K562 (cell line): Measurements from ENCODE around the gene ZNF335. TPM values are rescaled to one million over a fixed set of nuclear protein-coding genes. Genes with fewer than 3 reads are reported as not detected.

ENCODE experiments used
- BCL6 ChIP-seq: fragments of 250-450 bp; sonication (Bioruptor Pico); IDR thresholded peaks from 2 replicates; pipeline ENCODE4 v1.4.0; 2020
- BHLHE40 ChIP-seq: IDR thresholded peaks from 2 replicates; pipeline ENCODE4 v1.6.1; 2011; ENCODE audit warnings: low read length, improper control_type of control experiment
- BRD4 ChIP-seq: fragments of 200-600 bp; sonication (generic); IDR thresholded peaks from 2 replicates; pipeline ENCODE4 v1.6.1; 2017; ENCODE audit warnings: inconsistent platforms
- CHD4 ChIP-seq: fragments of 200-600 bp; sonication (generic); IDR thresholded peaks from 3 replicates; pipeline ENCODE4 v1.6.1; 2012; ENCODE audit warnings: low read depth, mild to moderate bottlenecking, mixed read lengths, low read length, inconsistent platforms; ENCODE audit not compliant: insufficient read depth, insufficient replicate concordance, poor library complexity, severe bottlenecking
- FOXK2 ChIP-seq, 2 experiments: fragments of 450-650 bp; IDR thresholded peaks in 1 of 2; conservative IDR thresholded peaks in 1 of 2; 2 replicates each; pipeline ENCODE4 v1.6.1; 2016; ENCODE audit warnings: low read depth in 2 of 2, mild to moderate bottlenecking in 1 of 2
- GATAD2B ChIP-seq: fragments of 450-650 bp; IDR thresholded peaks from 2 replicates; pipeline ENCODE4 v1.6.1; 2017; ENCODE audit warnings: mild to moderate bottlenecking, borderline replicate concordance
- MYC ChIP-seq, 2 experiments: fragments of 250-450 bp in 1 of 2; sonication (Bioruptor Pico) in 1 of 2; IDR thresholded peaks; 2 replicates each; pipeline versions ENCODE4 v1.5.1 to v1.6.1; 2012 to 2021; ENCODE audit warnings: low read depth in 2 of 2, borderline replicate concordance in 1 of 2, improper control_type of control experiment in 1 of 2, low read length in 1 of 2, mild to moderate bottlenecking in 1 of 2, moderate library complexity in 1 of 2
- NFE2L1 ChIP-seq: fragments of 450-650 bp; IDR thresholded peaks from 2 replicates; pipeline ENCODE4 v1.6.1; 2016; ENCODE audit warnings: missing genetic modification characterization, low read depth, mild to moderate bottlenecking, missing compliant biosample characterization, moderate library complexity, borderline replicate concordance
- NR0B1 ChIP-seq: fragments of 450-650 bp; IDR thresholded peaks from one replicate; pipeline ENCODE4 v1.6.1; 2018; ENCODE audit warnings: mild to moderate bottlenecking, moderate library complexity; ENCODE audit not compliant: partially characterized antibody
- PML ChIP-seq: IDR thresholded peaks from 2 replicates; pipeline ENCODE4 v1.6.1; 2012; ENCODE audit warnings: low read length, inconsistent platforms
- RBM22 ChIP-seq: fragments of 200-400 bp; formaldehyde crosslinking; IDR thresholded peaks from 2 replicates; pipeline ENCODE4 v1.6.1; 2018; ENCODE audit warnings: low read length, low read depth; ENCODE audit not compliant: poor library complexity, severe bottlenecking
- TAF1 ChIP-seq: IDR thresholded peaks from 2 replicates; pipeline ENCODE4 v1.6.1; 2011; ENCODE audit warnings: mild to moderate bottlenecking, low read length, moderate library complexity; ENCODE audit not compliant: insufficient read depth, control insufficient read depth, severe bottlenecking; ENCODE audit errors: extremely low read depth
- TAF9B ChIP-seq: fragments of 450-650 bp; IDR thresholded peaks from 2 replicates; pipeline ENCODE4 v1.6.1; 2018; ENCODE audit warnings: mild to moderate bottlenecking; ENCODE audit not compliant: partially characterized antibody
- TEAD4 ChIP-seq, 2 experiments: sonication (generic) in 1 of 2; formaldehyde crosslinking in 1 of 2; IDR thresholded peaks; 2 replicates each; pipeline versions ENCODE4 v1.6.1 to v1.8.0; 2012 to 2022; ENCODE audit warnings: borderline replicate concordance in 1 of 2, inconsistent platforms in 1 of 2, low read length in 1 of 2, mild to moderate bottlenecking in 1 of 2, missing genetic modification reagents in 1 of 2
- YY1 ChIP-seq, 3 experiments: IDR thresholded peaks; 2 replicates each; pipeline ENCODE4 v1.6.1; 2011; ENCODE audit warnings: low read length in 2 of 3, mild to moderate bottlenecking in 2 of 3, moderate library complexity in 2 of 3, borderline replicate concordance in 1 of 3, control low read depth in 1 of 3, low read depth in 1 of 3; ENCODE audit not compliant: insufficient read depth in 3 of 3, insufficient replicate concordance in 2 of 3, control insufficient read depth in 1 of 3, insufficient read length in 1 of 3; ENCODE audit errors: extremely low read depth in 1 of 3
- ZNF12 ChIP-seq: sonication (generic); formaldehyde crosslinking; IDR thresholded peaks from 2 replicates; pipeline ENCODE4 v1.4.0; 2020; ENCODE audit warnings: mild to moderate bottlenecking, missing genetic modification reagents
- ZNF316 ChIP-seq: fragments of 450-650 bp; IDR thresholded peaks from 2 replicates; pipeline ENCODE4 v1.6.1; 2016
- ZNF644 ChIP-seq: fragments of 200-800 bp; sonication (Bioruptor generic); IDR thresholded peaks from 2 replicates; pipeline ENCODE4 v1.6.1; 2016; ENCODE audit warnings: low read depth, missing genetic modification characterization, missing compliant biosample characterization
- ZNF740 ChIP-seq, 3 experiments: fragments of 200-800 bp in 1 of 3; sonication (Bioruptor generic) in 1 of 3; sonication (generic) in 1 of 3; formaldehyde crosslinking in 1 of 3; IDR thresholded peaks; 2 replicates each; pipeline versions ENCODE4 v1.6.1 to v1.8.0; 2016 to 2022; ENCODE audit warnings: mild to moderate bottlenecking in 2 of 3, missing compliant biosample characterization in 2 of 3, missing genetic modification characterization in 2 of 3, missing genetic modification reagents in 1 of 3
- ZNF766 ChIP-seq: fragments of 200-800 bp; sonication (Bioruptor generic); conservative IDR thresholded peaks from 2 replicates; pipeline ENCODE4 v1.6.1; 2016; ENCODE audit warnings: missing genetic modification characterization, missing compliant biosample characterization
- ZNF830 ChIP-seq: fragments of 250-450 bp; sonication (Bioruptor Pico); IDR thresholded peaks from 2 replicates; pipeline ENCODE4 v1.5.0; 2021; ENCODE audit warnings: mild to moderate bottlenecking
- polyA plus RNA-seq, 8 experiments: library from polyadenylated mRNA; depleted of rRNA in 4 of 8; stranded (reverse) in 5 of 8; unstranded in 3 of 8; fragments of >200 nt; fragmentation: Nextera tagmentation in 2 of 8; fragmentation: Illumina TruSeq in 1 of 8; extraction: Ambion mirVana in 2 of 8; extraction: Trizol in 1 of 8; gene quantifications; 2 replicates each; pipeline versions ENCODE4 v1.2.1 to v1.2.3, GENCODE V29; 2011 to 2014; ENCODE audit warnings: inconsistent platforms in 1 of 8, missing spikeins in 1 of 8
- total RNA-seq, 7 experiments: library from RNA; depleted of rRNA in 6 of 7; stranded (reverse); fragments of >200 nt in 6 of 7; fragmentation: Illumina TruSeq in 2 of 7; extraction: Trizol in 2 of 7; gene quantifications; 2 replicates each; pipeline versions ENCODE4 v1.2.1 to v1.2.3, GENCODE V29; 2011 to 2021; ENCODE audit warnings: low replicate concordance in 1 of 7

The ZNF335 gene
- total and polyA plus RNA-seq, 9 of the 15 experiments (the other 6 are each of a cell fraction or from before 2014, with no cell fraction given), result 0.39 to 16.0 (median 7.6) TPM

GRCh38 chr20:45934586-45935415, 37.2 kb downstream of the ZNF335 start, which contains the start of gene PCIF1 (continued):
- TF ChIP-seq YY1 (IDR thresholded peaks at IDR 0.05; ENCODE audit: borderline replicate concordance in 1 of 3, control insufficient read depth in 1 of 3, extremely low read depth in 1 of 3, insufficient read depth in 3 of 3, insufficient read length in 1 of 3, insufficient replicate concordance in 2 of 3, low read depth in 1 of 3, low read length in 2 of 3) (peak; percentile 99 to 100 (median 99)), ZNF644 (tag) (peak; percentile 74), RBM22 (peak; percentile 53), ZNF830 (peak; percentile 96; the same call in 1 of the 2 replicates), BRD4 (peak; percentile 93; the same call in 1 of the 2 replicates), PML (peak; percentile 75), NFE2L1 (no peak), NR0B1 (no peak), TAF9B (peak; percentile 100), GATAD2B (no peak), BCL6 (CRISPR knock-in tag) (no peak), ZNF12 (CRISPR knock-in tag) (peak; percentile 86), ZNF766 (peak; percentile 89), ZNF740 (CRISPR knock-in tag; IDR thresholded peaks at IDR 0.05) (no peak), ZNF740 (tag; IDR thresholded peaks at IDR 0.05) (no peak), FOXK2 (conservative IDR thresholded peaks at IDR 0.05 in 1 of 2, IDR thresholded peaks at IDR 0.05 in 1 of 2; ENCODE audit: low read depth in 2 of 2) (peak in 1 of 2 experiments; percentile 88; a peak in 3 of 4 replicates), MYC (IDR thresholded peaks at IDR 0.05; ENCODE audit: low read depth, low read length) (peak; percentile 64; the same call in 1 of the 2 replicates), MYC (CRISPR knock-in tag; IDR thresholded peaks at IDR 0.05; ENCODE audit: borderline replicate concordance, low read depth) (peak; percentile 57; the same call in 1 of the 2 replicates), CHD4 (no peak), TAF1 (peak; percentile 99), BHLHE40 (peak; percentile 18; the same call in 1 of the 2 replicates), ZNF316 (peak; percentile 68), TEAD4 (IDR thresholded peaks at IDR 0.05; ENCODE audit: low read length) (peak; percentile 28; the same call in 1 of the 2 replicates), TEAD4 (CRISPR knock-in tag; IDR thresholded peaks at IDR 0.05; ENCODE audit: borderline replicate concordance) (no peak)
